Endodermal cell (in vitro differentiated cells): ENCODE measurements around the gene ZNF691. TPM values are rescaled to one million over a fixed set of nuclear protein-coding genes. Genes with fewer than 3 reads are reported as not detected.

Source experiments
- DNase-seq: peaks from one replicate; pipeline ENCODE4 v3.0.0-alpha.2; 2017
- H3K27ac ChIP-seq: 2 replicates; pipeline ENCODE4 v1.5.1; 2013; ENCODE audit warnings: mild to moderate bottlenecking, low read depth, low read length, moderate library complexity
- H3K27me3 ChIP-seq: 2 replicates; pipeline ENCODE4 v1.6.1; 2013; ENCODE audit warnings: mild to moderate bottlenecking, low read length, moderate library complexity; ENCODE audit not compliant: insufficient read depth, control insufficient read depth, poor library complexity, severe bottlenecking
- H3K36me3 ChIP-seq: 2 replicates; pipeline ENCODE4 v1.7.0; 2013; ENCODE audit warnings: mild to moderate bottlenecking, low read length, moderate library complexity; ENCODE audit not compliant: control insufficient read depth, insufficient read depth
- H3K4me1 ChIP-seq: one replicate; pipeline ENCODE4 v1.7.0; 2013; ENCODE audit warnings: low read length; ENCODE audit not compliant: control insufficient read depth, insufficient read depth
- H3K4me3 ChIP-seq: 2 replicates; pipeline ENCODE4 v1.5.1; 2013; ENCODE audit warnings: mild to moderate bottlenecking, low read length, moderate library complexity
- H3K9ac ChIP-seq: 2 replicates; pipeline ENCODE4 v1.6.1; 2013; ENCODE audit warnings: mild to moderate bottlenecking, low read length, moderate library complexity; ENCODE audit not compliant: poor library complexity, severe bottlenecking; ENCODE audit errors: extremely low read depth
- H3K9me3 ChIP-seq: 2 replicates; pipeline ENCODE4 v1.6.1; 2013; ENCODE audit warnings: mild to moderate bottlenecking, low read length, moderate library complexity; ENCODE audit not compliant: control insufficient read depth
- H3K27ac Mint-ChIP-seq: 2 replicates; pipeline ENCODE4 v1.8.0; 2020; ENCODE audit warnings: mixed read lengths
- H3K27me3 Mint-ChIP-seq: 2 replicates; pipeline ENCODE4 v1.8.0; 2021; ENCODE audit warnings: mild to moderate bottlenecking, mixed read lengths; ENCODE audit not compliant: insufficient read depth
- H3K36me3 Mint-ChIP-seq: 2 replicates; pipeline ENCODE4 v1.8.0; 2020; ENCODE audit warnings: low read depth, mixed read lengths
- H3K4me1 Mint-ChIP-seq: 2 replicates; pipeline ENCODE4 v1.8.0; 2020; ENCODE audit warnings: mixed read lengths
- H3K4me3 Mint-ChIP-seq: 2 replicates; pipeline ENCODE4 v1.8.0; 2020; ENCODE audit warnings: mild to moderate bottlenecking, moderate library complexity, mixed read lengths
- H3K9me3 Mint-ChIP-seq: 2 replicates; pipeline ENCODE4 v1.8.0; 2020; ENCODE audit warnings: mild to moderate bottlenecking, mixed read lengths
- WGBS, 2 experiments: methylation state at CpG; one replicate each; pipeline versions ENCODE4 v1.1.5 to v1.1.7; 2013; ENCODE audit warnings: missing lambda C conversion rate in 2 of 2, mixed read lengths in 1 of 2; ENCODE audit not compliant: insufficient coverage in 1 of 2, insufficient read length in 1 of 2; 5-methylcytosine and 5-hydroxymethylcytosine counted together
- total RNA-seq, 2 donors: library from RNA; stranded (reverse); fragmentation: NEBNext Ultra II Directional in 1 of 2; extraction: Animal tissue kit (Norgen Biotek cat#: 25700) in 1 of 2; gene quantifications; 2 replicates in 1 of 2; 3 replicates in 1 of 2; pipeline ENCODE4 v1.2.1, GENCODE V29; 2021
- TF ChIP-seq, protein P1 (sequence below): fragments of 200-600 bp; sonication (generic); conservative IDR thresholded peaks from 2 replicates; pipeline ENCODE4 v1.5.0; 2021; ENCODE audit warnings: antibody characterized with exemption, mild to moderate bottlenecking

ZNF691 gene
- total RNA-seq, 2 donors from 2014 or later: 15.5 to 16.6 TPM

DNA sequence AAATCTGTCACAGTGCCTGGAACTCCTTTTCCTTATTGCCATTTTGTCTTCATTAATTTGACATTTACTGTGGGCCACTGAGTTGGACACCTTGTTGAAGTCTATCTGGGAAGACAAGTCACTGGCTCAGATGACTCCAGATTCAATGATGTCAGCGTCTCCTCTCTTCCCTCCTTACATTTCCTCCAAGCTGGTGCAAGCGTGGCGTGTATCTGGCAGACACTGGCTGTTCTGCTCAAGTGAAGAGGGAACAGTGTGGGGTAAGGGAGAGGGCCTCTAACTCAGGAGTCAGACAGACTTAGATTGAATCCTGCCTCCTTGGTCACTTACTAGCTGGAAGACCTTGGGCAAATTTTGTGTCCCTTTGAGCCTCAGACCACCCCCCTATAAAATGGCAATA lies 8.7 kb upstream of the ZNF691 start:
- no peaks in the 10 kb centered on the region for H3K36me3 ChIP-seq
- peaks cover 9% of the 10 kb centered on the region for H3K4me1 ChIP-seq
- TF ChIP-seq, protein P1, sequence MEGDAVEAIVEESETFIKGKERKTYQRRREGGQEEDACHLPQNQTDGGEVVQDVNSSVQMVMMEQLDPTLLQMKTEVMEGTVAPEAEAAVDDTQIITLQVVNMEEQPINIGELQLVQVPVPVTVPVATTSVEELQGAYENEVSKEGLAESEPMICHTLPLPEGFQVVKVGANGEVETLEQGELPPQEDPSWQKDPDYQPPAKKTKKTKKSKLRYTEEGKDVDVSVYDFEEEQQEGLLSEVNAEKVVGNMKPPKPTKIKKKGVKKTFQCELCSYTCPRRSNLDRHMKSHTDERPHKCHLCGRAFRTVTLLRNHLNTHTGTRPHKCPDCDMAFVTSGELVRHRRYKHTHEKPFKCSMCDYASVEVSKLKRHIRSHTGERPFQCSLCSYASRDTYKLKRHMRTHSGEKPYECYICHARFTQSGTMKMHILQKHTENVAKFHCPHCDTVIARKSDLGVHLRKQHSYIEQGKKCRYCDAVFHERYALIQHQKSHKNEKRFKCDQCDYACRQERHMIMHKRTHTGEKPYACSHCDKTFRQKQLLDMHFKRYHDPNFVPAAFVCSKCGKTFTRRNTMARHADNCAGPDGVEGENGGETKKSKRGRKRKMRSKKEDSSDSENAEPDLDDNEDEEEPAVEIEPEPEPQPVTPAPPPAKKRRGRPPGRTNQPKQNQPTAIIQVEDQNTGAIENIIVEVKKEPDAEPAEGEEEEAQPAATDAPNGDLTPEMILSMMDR: no peak
- no peaks in the 10 kb centered on the region for H3K27me3 ChIP-seq
- H3K27ac ChIP-seq: no peak overlapping the region
- whole genome bisulfite sequencing, 2 experiments: 67% methylated on average over 3 of the region's 3 CpGs; no CpG with 5 or more reads in 1 of the 2 experiments
- Mint-ChIP-seq H3K27ac (no peak overlapping the region), H3K27me3 (peaks cover 2% of the 10 kb centered on the region), H3K4me1 (peaks cover 24% of the 10 kb centered on the region), H3K9me3 (no peaks in the 10 kb centered on the region), H3K36me3 (peaks cover 10% of the 10 kb centered on the region), H3K4me3 (no peak overlapping the region)
- DNase-seq: no peak
- H3K9ac ChIP-seq: no peak overlapping the region
- no peak overlapping the region for H3K4me3 ChIP-seq
- H3K9me3 ChIP-seq: peaks cover 6% of the 10 kb centered on the region

- TF ChIP-seq, protein P1: no peak
- H3K4me3 ChIP-seq: no peak overlapping the region
- Mint-ChIP-seq H3K4me3 (no peak overlapping the region), H3K36me3 (peaks cover 15% of the 10 kb centered on the region), H3K27ac (no peak overlapping the region), H3K9me3 (no peaks in the 10 kb centered on the region), H3K4me1 (peaks cover 24% of the 10 kb centered on the region), H3K27me3 (peaks cover 2% of the 10 kb centered on the region)
- no peak overlapping the region for H3K9ac ChIP-seq
- no peak for DNase-seq
- H3K27me3 ChIP-seq: no peaks in the 10 kb centered on the region
- H3K9me3 ChIP-seq: peaks cover 6% of the 10 kb centered on the region
- peaks cover 9% of the 10 kb centered on the region for H3K4me1 ChIP-seq
- 88 to 92% methylated on average over 7 of the region's 7 CpGs for WGBS, 2 experiments
- no peaks in the 10 kb centered on the region for H3K36me3 ChIP-seq
- no peak overlapping the region for H3K27ac ChIP-seq
These were observed 7.8 kb upstream of the ZNF691 start for GRCh38 chr1:42838482-42839190.

DNA sequence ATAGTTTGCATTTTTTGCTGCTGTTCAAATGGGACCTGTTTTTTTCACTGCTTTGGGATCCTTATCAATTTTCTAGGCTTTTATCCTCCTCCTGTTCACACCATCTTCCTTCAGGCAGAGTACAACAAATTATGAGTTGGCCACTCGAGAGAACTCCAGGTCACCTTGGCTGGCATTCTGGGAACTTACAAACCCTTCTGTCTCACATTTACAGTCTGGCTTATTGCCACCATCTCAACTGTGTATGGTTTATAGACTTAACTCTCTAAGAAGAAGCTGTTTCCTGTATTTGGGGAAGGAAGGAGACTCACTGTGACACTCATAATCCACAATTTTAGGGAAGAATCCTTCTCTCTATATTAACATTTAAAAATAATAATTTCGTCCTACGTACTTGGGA lies 5.4 kb upstream of the ZNF691 start:
- Histone ChIP-seq H3K4me1 (no peaks in the 10 kb centered on the region), H3K27me3 (no peaks in the 10 kb centered on the region), H3K9me3 (peaks cover 6% of the 10 kb centered on the region), H3K9ac (no peak overlapping the region), H3K27ac (no peak overlapping the region), H3K4me3 (no peak overlapping the region), H3K36me3 (no peaks in the 10 kb centered on the region)
- WGBS, 2 experiments: 99% methylated on average over 3 of the region's 3 CpGs; no CpG with 5 or more reads in 1 of the 2 experiments
- TF ChIP-seq, protein P1: no peak
- H3K9me3 Mint-ChIP-seq: no peaks in the 10 kb centered on the region
- no peak for DNase-seq
- no peak overlapping the region for H3K27ac Mint-ChIP-seq
- H3K4me1 Mint-ChIP-seq: peaks cover 11% of the 10 kb centered on the region
- H3K27me3 Mint-ChIP-seq: peaks cover 2% of the 10 kb centered on the region
- H3K36me3 Mint-ChIP-seq: peaks cover 15% of the 10 kb centered on the region
- no peak overlapping the region for H3K4me3 Mint-ChIP-seq
